ENCODE data around the gene JUN.

GRCh38 chr1:58786927-58787245 lies 3.0 kb upstream of the JUN start:
- no peak for TF ChIP-seq CTCF (IDR thresholded peaks at IDR 0.05)
- TF ChIP-seq POLR2A (IDR thresholded peaks at IDR 0.05): no peak
